Sigmoid colon (tissue), 7 donors: ENCODE measurements around the gene IPO8. TPM values are rescaled to one million over a fixed set of nuclear protein-coding genes. Genes with fewer than 3 reads are reported as not detected.

ENCODE experiments used
- DNase-seq: peaks from one replicate; pipeline ENCODE4 v3.0.0-alpha.2; 2019
- H3K27ac ChIP-seq, 4 donors: fragments of 200-600 bp; sonication (generic); one replicate each; pipeline ENCODE4 v1.5.1; 2016 to 2019; ENCODE audit warnings: mild to moderate bottlenecking in 1 of 4
- H3K27me3 ChIP-seq, 3 donors: fragments of 200-600 bp; sonication (generic); one replicate each; pipeline ENCODE4 v1.5.1; 2019; ENCODE audit warnings: mild to moderate bottlenecking in 1 of 3
- H3K36me3 ChIP-seq, 4 donors: fragments of 200-600 bp; sonication (generic); one replicate each; pipeline ENCODE4 v1.5.1; 2016 to 2019
- H3K4me1 ChIP-seq, 4 donors: fragments of 200-600 bp; sonication (generic); one replicate each; pipeline ENCODE4 v1.5.1; 2017 to 2019
- H3K4me3 ChIP-seq, 4 donors: fragments of 200-600 bp; sonication (generic); one replicate each; pipeline ENCODE4 v1.5.1; 2017 to 2019; ENCODE audit warnings: mild to moderate bottlenecking in 2 of 4, moderate library complexity in 1 of 4
- H3K9me3 ChIP-seq, 4 donors: fragments of 200-600 bp in 3 of 4; sonication (generic) in 3 of 4; one replicate each; pipeline versions ENCODE4 v1.5.1 to v1.6.1; 2013 to 2019
- CTCF ChIP-seq, 4 experiments: fragments of 450-650 bp in 3 of 4; fragments of 200-600 bp in 1 of 4; IDR thresholded peaks; one replicate each; pipeline ENCODE4 v1.5.1; 2016 to 2019; ENCODE audit warnings: antibody characterized with exemption in 4 of 4, mild to moderate bottlenecking in 3 of 4, moderate library complexity in 2 of 4
- EP300 ChIP-seq, 4 donors: sonication (generic); formaldehyde crosslinking; IDR thresholded peaks; one replicate each; pipeline ENCODE4 v1.6.1; 2017; ENCODE audit warnings: antibody characterized with exemption in 4 of 4
- POLR2A ChIP-seq, 2 donors: fragments of 450-650 bp; IDR thresholded peaks; one replicate each; pipeline ENCODE4 v1.6.1; 2016; ENCODE audit warnings: antibody characterized with exemption in 2 of 2, mild to moderate bottlenecking in 2 of 2, moderate library complexity in 2 of 2
- POLR2AphosphoS5 ChIP-seq, 4 donors: sonication (generic); formaldehyde crosslinking; IDR thresholded peaks; one replicate each; pipeline ENCODE4 v1.6.1; 2017; ENCODE audit warnings: antibody characterized with exemption in 4 of 4
- WGBS, 2 donors: extraction: QIAGEN DNeasy Blood & Tissue Kit; methylation state at CpG; one replicate each; pipeline ENCODE4 v1.1.7; 2013; 5-methylcytosine and 5-hydroxymethylcytosine counted together
- intact Hi-C: fragments of 100-400 bp; cut with DNase I; formaldehyde crosslinking; loops from one replicate; pipeline ENCODE4 v1.15.1; 2023
- polyA plus RNA-seq, 3 donors: library from polyadenylated mRNA; stranded (reverse); fragments of 200-250 nt; gene quantifications; one replicate each; pipeline ENCODE4 v1.2.3, GENCODE V29; 2013
- total RNA-seq, 4 donors: library from RNA; depleted of rRNA; stranded (reverse); fragments of >200 nt; gene quantifications; one replicate each; pipeline ENCODE4 v1.1.0, GENCODE V29; 2016
- donor health status: healthy with polysubstance abuse.
- donor health status: Bipolar disorder and iron deficiency.
- donor health status: healthy.

IPO8 gene
- 10 to 100 TPM; 32.8 to 61.2 (median 37.4) TPM for total RNA-seq
- polyA plus RNA-seq = 10 to 100 TPM; 20.1 to 25.8 (median 22.1) TPM

- WGBS, 2 donors = 0 to 1% methylated on average over 71 of the region's 71 CpGs
- Histone ChIP-seq H3K27me3 (no peaks in the 10 kb centered on the region), H3K4me1 (peaks cover 0 to 42% (median 40%) of the 10 kb centered on the region in 4 donors), H3K36me3 (no peaks in the 10 kb centered on the region), H3K4me3 (peak within 1 kb of the TSS; percentile 94 to 99 (median 97)), H3K9me3 (no peaks in the 10 kb centered on the region), H3K27ac (peak within 1 kb of the TSS; percentile 86 to 90 (median 88))
- peak; percentile 95 for DNase-seq
- TF ChIP-seq POLR2A (IDR thresholded peaks at IDR 0.05) (no peak), CTCF (IDR thresholded peaks at IDR 0.05) (peak in 2 of 4 experiments; percentile 15 to 48), EP300 (IDR thresholded peaks at IDR 0.05) (no peak), POLR2AphosphoS5 (IDR thresholded peaks at IDR 0.05) (peak in 3 of 4 donors; percentile 21 to 59 (median 47))
- intact Hi-C loops = loop anchor here (2.0 to 5.0 kb wide), 2 partner anchors 57 to 112 kb away; no protein-coding TSS in a partner anchor
Measured at GRCh38 chr12:30695199-30696102, at the start of gene IPO8. Gene IPO8, minus strand, starts transcription at chr12:30695869. Its CDS starts 222 bp downstream, at chr12:30695647.

- Histone ChIP-seq H3K4me1 (no peaks in the 10 kb centered on the region), H3K27me3 (no peaks in the 10 kb centered on the region), H3K27ac (no peak overlapping the region), H3K4me3 (no peak overlapping the region), H3K9me3 (no peaks in the 10 kb centered on the region), H3K36me3 (peaks cover 0 to 22% (median 0%) of the 10 kb centered on the region in 4 donors)
- intact Hi-C loops = no loop called here
- 94 to 97% methylated on average over 2 of the region's 2 CpGs for WGBS, 2 donors
- no peak for TF ChIP-seq POLR2A (IDR thresholded peaks at IDR 0.05)
- TF ChIP-seq POLR2AphosphoS5 (IDR thresholded peaks at IDR 0.05) = no peak
- no peak for TF ChIP-seq EP300 (IDR thresholded peaks at IDR 0.05)
- TF ChIP-seq CTCF (IDR thresholded peaks at IDR 0.05) = no peak
- DNase-seq = no peak
Measured at GRCh38 chr12:30744321-30744720, 48.7 kb upstream of the IPO8 start.

- no peaks in the 10 kb centered on the region for H3K27me3 ChIP-seq
- no peak for DNase-seq
- no peak overlapping the region for H3K4me3 ChIP-seq
- no peak overlapping the region for H3K27ac ChIP-seq
- no peak for TF ChIP-seq POLR2AphosphoS5 (IDR thresholded peaks at IDR 0.05)
- no peak for TF ChIP-seq EP300 (IDR thresholded peaks at IDR 0.05)
- TF ChIP-seq POLR2A (IDR thresholded peaks at IDR 0.05) = no peak
- no peak for TF ChIP-seq CTCF (IDR thresholded peaks at IDR 0.05)
- peaks cover 0 to 19% (median 0%) of the 10 kb centered on the region in 4 donors for H3K36me3 ChIP-seq
- H3K4me1 ChIP-seq = no peaks in the 10 kb centered on the region
- no peaks in the 10 kb centered on the region for H3K9me3 ChIP-seq
- intact Hi-C loops = no loop called here
Measured at GRCh38 chr12:30740274-30740673, 44.6 kb upstream of the IPO8 start.

DNA sequence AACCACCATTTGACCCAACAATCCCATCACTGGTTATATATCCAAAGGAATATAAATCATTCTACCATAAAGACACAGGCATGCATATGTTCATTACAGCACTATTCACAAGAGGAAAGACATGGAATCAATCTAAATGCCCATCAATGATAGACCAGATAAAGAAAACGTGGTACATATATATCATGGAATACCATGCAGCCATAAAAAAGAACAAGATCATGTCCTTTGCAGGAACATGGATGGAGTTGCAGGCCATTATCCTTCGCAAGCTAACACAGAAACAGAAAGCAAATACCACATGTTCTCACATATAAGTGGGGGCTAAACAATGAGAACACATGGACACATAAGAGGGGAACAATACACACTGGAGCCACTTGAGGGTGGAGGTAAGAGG, 43.4 kb upstream of the IPO8 start:
- intact Hi-C loops = no loop called here
- Histone ChIP-seq H3K27me3 (no peaks in the 10 kb centered on the region), H3K4me1 (no peaks in the 10 kb centered on the region), H3K36me3 (peaks cover 0 to 30% (median 0%) of the 10 kb centered on the region in 4 donors), H3K9me3 (no peaks in the 10 kb centered on the region), H3K4me3 (no peak overlapping the region), H3K27ac (no peak overlapping the region)
- WGBS, 2 donors = 92 to 96% methylated on average over 2 of the region's 2 CpGs
- no peak for DNase-seq
- TF ChIP-seq POLR2A (IDR thresholded peaks at IDR 0.05) (no peak), EP300 (IDR thresholded peaks at IDR 0.05) (no peak), POLR2AphosphoS5 (IDR thresholded peaks at IDR 0.05) (no peak), CTCF (IDR thresholded peaks at IDR 0.05) (no peak)
